ENCODE results near the gene EIF4E3.

Gene EIF4E3

DNA sequence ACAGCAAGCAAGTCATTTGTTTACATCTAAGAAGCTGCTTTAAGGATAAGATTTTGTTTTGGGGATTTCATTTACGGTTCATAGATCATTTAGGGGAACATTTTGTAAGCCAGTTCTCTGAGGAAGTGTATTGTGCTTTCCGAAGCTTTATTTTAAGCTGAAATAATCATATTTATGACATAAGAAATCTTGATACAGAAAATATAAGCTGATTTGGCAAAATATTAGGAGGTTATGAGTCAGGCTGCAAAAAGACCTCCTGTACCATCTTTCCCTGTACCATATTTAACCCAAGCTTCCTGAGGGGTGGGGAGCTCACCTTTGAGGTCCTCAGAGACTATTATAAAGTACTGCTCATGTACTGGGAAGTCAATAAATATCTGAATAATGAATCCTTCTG lies 8.1 kb upstream of the EIF4E3 start:
- Histone ChIP-seq H3K9ac (ENCODE audit: low read depth, low read length) (no peak overlapping the region), H3K4me1 (ENCODE audit: insufficient read depth, low read length) (peaks cover 20% of the 10 kb centered on the region), H3K36me3 (ENCODE audit: insufficient read depth, low read length) (no peaks in the 10 kb centered on the region), H3K9me3 (ENCODE audit: control insufficient read depth, insufficient read depth, low read length) (no peaks in the 10 kb centered on the region)

DNA sequence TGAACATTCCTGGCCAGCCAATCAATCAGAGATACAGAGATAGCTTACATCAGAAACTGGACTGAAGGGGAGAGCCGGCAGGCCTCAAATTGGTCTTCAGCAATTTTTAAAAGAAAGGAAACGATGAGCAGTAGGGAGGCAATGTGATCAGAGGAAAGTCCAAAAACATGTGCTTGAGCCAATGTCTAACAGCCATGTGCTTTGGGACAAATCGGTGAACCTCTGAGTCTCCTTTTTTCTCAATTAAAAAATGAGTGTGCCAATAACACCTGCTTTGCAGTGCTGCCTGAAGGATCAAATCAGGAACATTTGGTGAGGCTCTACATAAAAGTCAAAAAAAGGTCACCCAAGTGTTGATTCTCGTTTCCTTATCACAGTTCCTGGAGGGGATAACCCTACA lies 7.4 kb upstream of the EIF4E3 start:
- Histone ChIP-seq H3K36me3 (ENCODE audit: insufficient read depth, low read length) (no peaks in the 10 kb centered on the region), H3K4me1 (ENCODE audit: insufficient read depth, low read length) (peaks cover 20% of the 10 kb centered on the region), H3K9me3 (ENCODE audit: control insufficient read depth, insufficient read depth, low read length) (no peaks in the 10 kb centered on the region), H3K9ac (ENCODE audit: low read depth, low read length) (no peak overlapping the region)

DNA sequence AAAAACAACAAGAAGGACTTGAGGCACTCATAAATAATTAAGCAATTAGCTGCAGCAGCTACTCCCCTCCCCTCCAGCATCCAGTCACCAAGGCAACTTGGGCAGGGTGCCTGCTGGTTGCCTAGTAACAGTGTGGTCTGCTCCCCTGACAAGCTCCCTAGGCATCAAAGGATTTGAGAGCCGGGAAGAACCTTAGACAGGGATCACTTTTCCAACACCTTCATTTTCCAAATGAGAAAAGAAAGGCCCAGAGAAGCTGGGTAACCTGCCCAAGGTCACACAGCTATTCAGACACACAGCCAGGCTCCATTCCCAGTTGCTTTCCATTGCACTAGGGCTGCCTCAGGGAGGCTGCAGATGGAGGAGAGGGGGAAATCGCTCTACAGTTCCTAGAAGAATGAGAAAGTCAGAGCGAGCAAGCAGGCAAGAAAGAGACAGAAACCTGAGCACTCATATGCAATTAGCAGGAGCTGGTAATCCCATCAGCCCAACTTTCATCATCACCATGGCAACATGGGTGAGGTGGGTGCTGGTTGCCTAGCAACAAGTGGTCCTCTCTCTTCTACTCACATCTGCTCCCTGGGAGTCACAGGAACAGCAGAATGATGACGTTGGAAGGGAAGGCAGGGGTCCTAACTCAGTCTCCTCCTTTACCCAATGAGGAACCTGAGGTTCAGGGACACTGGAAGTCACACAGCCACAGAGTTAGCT lies 3.6 kb upstream of the EIF4E3 start:
- H3K36me3 ChIP-seq (ENCODE audit: insufficient read depth, low read length), result no peaks in the 10 kb centered on the region
- H3K9ac ChIP-seq (ENCODE audit: low read depth, low read length), result no peak overlapping the region
- no peaks in the 10 kb centered on the region for H3K9me3 ChIP-seq (ENCODE audit: control insufficient read depth, insufficient read depth, low read length)
- H3K4me1 ChIP-seq (ENCODE audit: insufficient read depth, low read length), result peaks cover 29% of the 10 kb centered on the region

DNA sequence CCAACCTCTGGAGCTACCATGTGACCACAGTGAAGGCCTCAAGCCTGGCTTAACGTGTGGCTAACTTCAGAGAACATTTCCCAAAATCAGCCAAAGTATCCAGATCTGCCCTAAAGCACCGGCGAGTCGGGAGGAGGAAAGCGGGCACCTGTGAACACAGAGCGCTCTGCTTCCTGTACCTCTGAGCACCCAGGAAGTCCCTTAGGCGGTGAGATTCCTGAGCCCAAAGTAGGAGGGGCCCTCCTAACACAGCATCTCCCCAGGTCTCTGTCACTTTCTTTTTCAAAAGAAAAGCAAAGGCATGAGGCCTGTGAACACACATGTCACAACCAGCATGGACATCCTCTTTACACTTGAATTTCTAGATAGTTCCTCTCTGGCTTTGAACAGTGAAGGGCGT lies 944 bp upstream of the EIF4E3 start:
- no peaks in the 10 kb centered on the region for H3K36me3 ChIP-seq (ENCODE audit: insufficient read depth, low read length)
- H3K4me1 ChIP-seq (ENCODE audit: insufficient read depth, low read length), result peaks cover 32% of the 10 kb centered on the region
- H3K9ac ChIP-seq (ENCODE audit: low read depth, low read length), result peak overlapping the region; percentile 46; the same call in 1 of the 2 replicates
- H3K9me3 ChIP-seq (ENCODE audit: control insufficient read depth, insufficient read depth, low read length), result no peaks in the 10 kb centered on the region

DNA sequence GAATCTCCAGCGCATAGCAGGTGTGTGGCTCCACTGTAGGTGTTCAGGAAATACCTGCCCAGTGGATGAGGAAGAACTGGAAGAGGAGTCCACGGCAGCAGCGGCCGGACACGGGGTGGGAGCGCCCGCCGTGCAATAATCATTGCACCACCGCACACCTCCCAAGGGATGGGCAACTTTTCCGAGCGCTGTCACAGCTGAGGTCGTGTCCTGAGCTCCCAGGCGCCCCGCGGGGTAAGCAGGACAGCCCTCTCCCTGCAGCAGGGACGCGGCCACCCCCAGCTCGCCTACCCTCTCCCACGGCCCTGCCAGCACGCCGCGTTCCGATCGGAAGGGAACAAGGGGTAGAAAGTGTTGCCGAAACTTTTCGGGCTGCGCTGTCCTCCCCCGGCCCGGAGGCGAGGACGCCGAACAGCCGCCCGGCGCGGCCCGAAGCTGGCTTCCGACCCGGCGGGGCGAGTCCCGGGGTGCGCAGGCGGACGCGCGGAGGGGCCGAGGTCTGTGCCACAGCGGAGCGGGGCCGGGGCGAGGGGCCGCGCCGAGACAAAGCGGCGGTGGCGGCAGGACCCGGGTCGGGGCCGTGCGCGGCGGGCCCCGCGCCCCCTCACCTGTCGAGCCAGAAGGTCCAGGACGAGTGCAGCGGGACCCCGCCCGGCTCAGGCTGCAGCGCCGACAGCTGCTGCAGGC lies 475 bp downstream of the EIF4E3 start:
- Histone ChIP-seq H3K9me3 (ENCODE audit: control insufficient read depth, insufficient read depth, low read length) (no peaks in the 10 kb centered on the region), H3K9ac (ENCODE audit: low read depth, low read length) (peak overlapping the region; percentile 84), H3K36me3 (ENCODE audit: insufficient read depth, low read length) (no peaks in the 10 kb centered on the region), H3K4me1 (ENCODE audit: insufficient read depth, low read length) (peaks cover 22% of the 10 kb centered on the region)

DNA sequence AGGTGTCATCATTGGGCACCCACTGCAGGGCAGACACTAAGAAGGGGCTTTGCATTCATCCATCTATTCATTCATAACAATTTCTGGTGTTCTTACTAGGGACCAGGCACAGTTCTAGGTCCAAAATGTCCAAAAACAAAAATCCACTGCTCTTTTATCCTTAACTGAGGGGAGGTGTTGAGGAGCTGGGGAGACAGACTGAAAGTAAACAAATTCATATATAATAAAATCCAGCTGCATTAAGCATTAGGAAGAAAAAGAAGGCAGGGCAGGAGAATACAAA lies 1.1 kb downstream of the EIF4E3 start:
- H3K36me3 ChIP-seq (ENCODE audit: insufficient read depth, low read length), result no peaks in the 10 kb centered on the region
- peaks cover 18% of the 10 kb centered on the region for H3K4me1 ChIP-seq (ENCODE audit: insufficient read depth, low read length)
- no peaks in the 10 kb centered on the region for H3K9me3 ChIP-seq (ENCODE audit: control insufficient read depth, insufficient read depth, low read length)
- H3K9ac ChIP-seq (ENCODE audit: low read depth, low read length), result peak overlapping the region; percentile 84

DNA sequence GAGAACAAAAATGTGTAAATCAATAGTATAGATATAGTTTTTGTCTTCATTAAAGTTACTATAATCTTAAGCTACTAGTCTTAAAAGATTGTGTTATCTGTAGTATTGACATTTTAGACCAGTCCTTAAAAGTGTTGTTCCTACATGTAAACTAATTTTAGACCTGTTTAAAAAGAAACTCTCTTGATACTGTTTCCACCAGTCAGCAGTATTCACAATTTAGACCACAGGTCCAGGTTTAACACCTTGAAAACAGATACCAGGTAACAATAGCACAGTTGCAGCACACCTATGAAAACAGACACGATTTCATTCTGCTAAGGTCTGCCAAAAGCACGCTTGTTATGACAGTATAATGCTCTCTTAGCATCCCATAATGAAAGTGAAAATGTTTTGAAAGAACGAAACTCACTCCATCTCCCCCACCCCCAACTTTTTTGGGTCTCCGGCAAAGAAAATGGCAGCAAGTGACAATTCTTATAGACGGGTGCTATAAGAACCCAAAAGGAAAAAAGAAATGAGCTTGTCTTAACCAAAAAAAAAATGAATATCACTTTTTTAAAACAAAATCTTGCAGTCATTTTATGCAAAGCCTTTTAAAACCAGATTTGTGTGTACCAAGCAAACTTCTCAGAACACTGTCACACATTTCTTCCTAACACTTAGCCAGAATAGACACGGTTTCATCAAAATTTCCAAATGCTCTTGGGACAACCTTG lies 1.6 kb downstream of the EIF4E3 start:
- H3K9ac ChIP-seq (ENCODE audit: low read depth, low read length), result peak overlapping the region; percentile 84; the same call in 1 of the 2 replicates
- H3K9me3 ChIP-seq (ENCODE audit: control insufficient read depth, insufficient read depth, low read length), result no peaks in the 10 kb centered on the region
- H3K4me1 ChIP-seq (ENCODE audit: insufficient read depth, low read length), result peaks cover 17% of the 10 kb centered on the region
- no peaks in the 10 kb centered on the region for H3K36me3 ChIP-seq (ENCODE audit: insufficient read depth, low read length)

DNA sequence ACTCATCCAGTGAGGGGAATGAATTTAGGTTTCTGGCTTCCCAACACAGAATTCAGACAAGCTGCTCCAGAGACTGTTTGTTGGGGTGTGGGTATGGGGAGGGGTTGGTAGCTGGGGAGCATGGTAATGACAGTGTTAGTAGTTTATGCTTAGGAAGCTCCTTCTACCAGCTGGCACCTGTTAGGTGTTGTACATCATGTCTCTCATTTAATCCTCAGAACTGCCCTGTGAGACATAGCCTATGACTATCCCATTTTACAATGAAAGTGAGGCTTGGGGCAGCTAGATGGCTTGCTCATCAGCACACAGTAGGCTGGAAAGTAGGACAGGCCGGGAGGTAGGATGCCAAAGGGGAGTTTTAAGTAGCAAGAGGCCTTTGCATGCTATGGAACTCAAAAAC lies 2.5 kb downstream of the EIF4E3 start:
- H3K36me3 ChIP-seq (ENCODE audit: insufficient read depth, low read length), result no peaks in the 10 kb centered on the region
- H3K9me3 ChIP-seq (ENCODE audit: control insufficient read depth, insufficient read depth, low read length), result no peaks in the 10 kb centered on the region
- H3K9ac ChIP-seq (ENCODE audit: low read depth, low read length), result no peak overlapping the region
- peaks cover 17% of the 10 kb centered on the region for H3K4me1 ChIP-seq (ENCODE audit: insufficient read depth, low read length)

DNA sequence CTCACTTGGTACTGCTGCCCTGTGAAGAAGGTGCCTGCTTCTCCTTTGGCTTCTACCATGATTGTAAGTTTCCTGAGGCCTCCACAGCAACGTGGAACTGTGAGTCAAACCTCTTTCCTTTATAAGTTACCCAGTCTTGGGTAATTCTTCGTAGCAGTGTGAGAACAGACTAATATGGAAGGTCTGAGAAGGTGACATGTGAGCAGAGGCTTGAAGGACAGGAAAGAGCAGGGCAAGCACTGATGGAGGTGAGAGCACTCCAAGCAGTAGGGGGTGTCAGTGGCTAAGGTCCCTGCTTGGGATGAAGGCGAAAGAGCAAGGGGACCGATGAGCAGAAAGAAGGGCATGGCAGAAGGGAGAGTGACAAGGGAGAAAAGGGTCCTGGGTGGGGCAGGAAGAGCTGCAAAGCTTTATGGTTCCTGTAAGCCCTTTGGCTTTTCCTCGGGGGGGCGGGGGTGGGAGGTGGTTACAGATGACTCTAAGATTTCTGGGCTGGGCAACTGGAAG lies 3.5 kb downstream of the EIF4E3 start:
- Histone ChIP-seq H3K36me3 (ENCODE audit: insufficient read depth, low read length) (no peaks in the 10 kb centered on the region), H3K9ac (ENCODE audit: low read depth, low read length) (no peak overlapping the region), H3K9me3 (ENCODE audit: control insufficient read depth, insufficient read depth, low read length) (no peaks in the 10 kb centered on the region), H3K4me1 (ENCODE audit: insufficient read depth, low read length) (peaks cover 17% of the 10 kb centered on the region)

DNA sequence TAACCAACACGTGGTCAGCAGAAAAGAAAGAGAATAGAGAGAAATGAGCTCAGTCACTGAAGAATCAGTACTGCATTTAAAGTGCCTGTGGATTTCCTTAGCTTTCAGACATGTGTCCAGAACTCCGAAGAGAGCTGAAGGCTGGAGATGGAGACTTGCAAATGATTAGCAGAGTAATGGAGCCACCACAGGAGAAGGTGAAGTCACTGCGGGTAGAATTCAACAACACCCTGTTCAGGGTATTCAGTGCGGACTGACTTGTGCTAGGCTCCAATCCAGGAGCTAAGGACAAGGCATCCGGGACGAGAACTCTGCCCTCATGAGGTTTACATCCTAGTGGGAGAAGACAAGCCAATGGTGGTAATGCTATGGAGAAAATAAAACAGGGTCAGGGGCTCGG lies 4.2 kb downstream of the EIF4E3 start:
- Histone ChIP-seq H3K36me3 (ENCODE audit: insufficient read depth, low read length) (no peaks in the 10 kb centered on the region), H3K4me1 (ENCODE audit: insufficient read depth, low read length) (peaks cover 12% of the 10 kb centered on the region), H3K9ac (ENCODE audit: low read depth, low read length) (no peak overlapping the region), H3K9me3 (ENCODE audit: control insufficient read depth, insufficient read depth, low read length) (no peaks in the 10 kb centered on the region)

DNA sequence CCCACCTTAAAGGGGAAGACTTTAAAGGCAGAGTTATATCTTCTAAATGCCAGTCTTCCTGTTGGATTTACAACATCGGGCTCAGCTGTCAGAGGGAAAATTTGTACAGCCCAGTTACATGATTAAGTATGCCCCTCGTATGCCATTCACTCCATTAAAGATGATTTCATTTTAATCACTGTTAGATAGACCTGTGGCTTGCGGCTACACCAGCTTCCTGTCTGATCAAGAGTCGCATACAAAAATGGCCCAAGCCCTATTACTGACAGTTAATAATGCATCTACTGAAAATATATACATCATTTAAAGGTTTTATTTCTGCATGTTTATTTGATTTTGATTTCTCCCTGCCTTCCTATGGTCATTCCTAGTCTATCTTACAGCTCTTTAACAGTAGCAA lies 7.1 kb downstream of the EIF4E3 start:
- Histone ChIP-seq H3K36me3 (ENCODE audit: insufficient read depth, low read length) (no peaks in the 10 kb centered on the region), H3K9ac (ENCODE audit: low read depth, low read length) (no peak overlapping the region), H3K4me1 (ENCODE audit: insufficient read depth, low read length) (no peaks in the 10 kb centered on the region), H3K9me3 (ENCODE audit: control insufficient read depth, insufficient read depth, low read length) (no peaks in the 10 kb centered on the region)

DNA sequence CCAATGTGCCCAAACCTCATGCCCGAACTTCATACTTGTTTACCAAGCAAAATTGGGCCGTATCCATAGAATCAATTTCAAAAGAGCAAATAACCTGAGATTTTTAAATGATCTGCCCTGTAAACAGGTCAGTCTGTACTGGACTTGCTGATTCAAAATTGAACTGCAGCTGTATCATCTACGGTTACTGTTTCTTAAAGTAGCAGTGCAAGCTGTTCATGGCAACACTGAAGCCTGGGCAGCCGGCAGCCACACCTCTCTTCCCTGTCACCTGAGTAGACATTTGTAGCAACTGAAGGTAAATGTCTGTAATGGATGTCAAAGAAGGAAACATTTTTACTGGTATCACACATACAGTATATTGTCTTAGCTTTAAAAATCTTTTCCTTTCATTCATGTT lies 10.6 kb downstream of the EIF4E3 start:
- Histone ChIP-seq H3K4me1 (ENCODE audit: insufficient read depth, low read length) (no peaks in the 10 kb centered on the region), H3K9me3 (ENCODE audit: control insufficient read depth, insufficient read depth, low read length) (no peaks in the 10 kb centered on the region), H3K9ac (ENCODE audit: low read depth, low read length) (no peak overlapping the region), H3K36me3 (ENCODE audit: insufficient read depth, low read length) (no peaks in the 10 kb centered on the region)

DNA sequence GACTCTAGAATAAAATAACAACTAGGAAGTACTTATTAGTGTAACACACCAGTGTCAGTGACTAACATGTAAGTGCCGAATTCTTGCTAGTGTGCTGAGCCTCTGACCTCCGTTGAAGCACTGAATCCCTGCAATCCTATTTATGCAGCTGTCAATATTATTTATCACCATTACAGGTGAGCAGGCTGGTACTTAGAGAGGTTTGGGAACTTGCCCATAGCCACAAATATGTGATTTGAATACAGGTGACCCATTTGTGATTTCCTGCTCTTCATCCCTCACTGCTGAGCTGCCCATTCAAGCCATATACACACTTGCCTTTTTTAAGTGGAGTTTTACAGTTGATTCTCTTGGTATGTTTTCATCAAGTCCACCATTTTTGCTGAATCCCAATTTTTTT lies 12.2 kb downstream of the EIF4E3 start:
- Histone ChIP-seq H3K9ac (ENCODE audit: low read depth, low read length) (no peak overlapping the region), H3K9me3 (ENCODE audit: control insufficient read depth, insufficient read depth, low read length) (no peaks in the 10 kb centered on the region), H3K36me3 (ENCODE audit: insufficient read depth, low read length) (no peaks in the 10 kb centered on the region), H3K4me1 (ENCODE audit: insufficient read depth, low read length) (no peaks in the 10 kb centered on the region)

DNA sequence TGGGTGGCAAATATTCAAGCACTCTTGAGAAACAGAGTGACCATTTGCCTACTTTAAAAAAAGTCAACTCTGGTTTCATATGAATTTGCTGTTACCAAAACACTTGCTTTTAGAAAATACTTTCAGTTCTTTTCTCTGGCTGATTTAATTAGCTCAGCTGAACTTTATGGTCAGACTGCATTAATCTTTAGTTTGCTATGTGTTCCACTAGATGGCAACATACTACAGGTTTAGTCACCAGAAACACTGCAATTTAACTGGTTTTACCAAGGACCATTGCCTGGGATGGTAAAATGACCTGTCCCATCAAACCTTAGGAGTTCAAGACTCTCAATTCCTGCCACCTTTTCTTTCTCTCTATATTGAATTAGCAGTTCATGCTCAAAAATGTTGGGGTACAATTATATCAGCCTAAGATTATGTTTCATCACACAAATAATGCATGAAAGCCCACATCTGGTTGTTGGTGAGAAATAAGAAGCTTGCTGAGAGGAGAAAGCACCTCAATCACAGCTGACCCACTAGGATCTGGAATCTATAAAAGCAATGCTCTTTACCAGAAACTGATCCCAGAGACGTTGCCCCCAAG lies 14.2 kb downstream of the EIF4E3 start:
- Histone ChIP-seq H3K9ac (ENCODE audit: low read depth, low read length) (no peak overlapping the region), H3K36me3 (ENCODE audit: insufficient read depth, low read length) (no peaks in the 10 kb centered on the region), H3K4me1 (ENCODE audit: insufficient read depth, low read length) (no peaks in the 10 kb centered on the region), H3K9me3 (ENCODE audit: control insufficient read depth, insufficient read depth, low read length) (no peaks in the 10 kb centered on the region)

Measured in ES-I3 (cell line).